ENCODE data around the gene EVX2.

DNA sequence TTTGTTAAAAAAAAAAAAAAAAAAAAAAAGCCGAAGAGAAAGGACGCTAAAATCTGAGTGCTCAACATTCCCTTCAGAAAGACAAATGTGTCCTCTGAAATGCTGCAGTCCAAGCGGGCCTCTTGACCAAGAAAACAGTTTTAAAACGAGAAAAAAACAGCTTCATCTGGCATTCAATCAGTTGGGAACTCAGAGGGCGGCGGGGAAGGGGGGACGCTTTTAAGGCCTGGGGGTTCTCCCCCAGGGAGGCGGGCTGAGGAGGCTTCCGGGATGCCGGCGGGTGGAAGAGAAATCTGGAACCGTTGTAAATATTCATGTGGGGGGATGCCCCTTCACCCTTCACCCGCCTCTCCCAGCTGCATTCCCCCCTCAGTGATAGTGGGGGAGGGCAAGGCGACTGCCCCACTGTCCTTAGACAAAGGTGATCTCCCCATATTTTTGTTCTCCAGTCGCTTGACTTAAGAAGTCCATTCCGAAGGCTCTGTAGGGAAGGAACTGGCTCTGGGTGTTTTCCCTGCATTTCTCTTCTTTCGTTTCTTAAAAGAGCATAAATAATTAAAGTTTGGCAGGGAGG, 20.1 kb upstream of the EVX2 start:
- TF ChIP-seq, protein P1, sequence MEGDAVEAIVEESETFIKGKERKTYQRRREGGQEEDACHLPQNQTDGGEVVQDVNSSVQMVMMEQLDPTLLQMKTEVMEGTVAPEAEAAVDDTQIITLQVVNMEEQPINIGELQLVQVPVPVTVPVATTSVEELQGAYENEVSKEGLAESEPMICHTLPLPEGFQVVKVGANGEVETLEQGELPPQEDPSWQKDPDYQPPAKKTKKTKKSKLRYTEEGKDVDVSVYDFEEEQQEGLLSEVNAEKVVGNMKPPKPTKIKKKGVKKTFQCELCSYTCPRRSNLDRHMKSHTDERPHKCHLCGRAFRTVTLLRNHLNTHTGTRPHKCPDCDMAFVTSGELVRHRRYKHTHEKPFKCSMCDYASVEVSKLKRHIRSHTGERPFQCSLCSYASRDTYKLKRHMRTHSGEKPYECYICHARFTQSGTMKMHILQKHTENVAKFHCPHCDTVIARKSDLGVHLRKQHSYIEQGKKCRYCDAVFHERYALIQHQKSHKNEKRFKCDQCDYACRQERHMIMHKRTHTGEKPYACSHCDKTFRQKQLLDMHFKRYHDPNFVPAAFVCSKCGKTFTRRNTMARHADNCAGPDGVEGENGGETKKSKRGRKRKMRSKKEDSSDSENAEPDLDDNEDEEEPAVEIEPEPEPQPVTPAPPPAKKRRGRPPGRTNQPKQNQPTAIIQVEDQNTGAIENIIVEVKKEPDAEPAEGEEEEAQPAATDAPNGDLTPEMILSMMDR (IDR thresholded peaks at IDR 0.05), result no peak
- TF ChIP-seq POLR2A (IDR thresholded peaks at IDR 0.05), result no peak
